T-cell (primary cell): ENCODE data around the gene WFDC8. TPM values are rescaled to one million over a fixed set of nuclear protein-coding genes. Genes with fewer than 3 reads are reported as not detected.

Experiments
- ATAC-seq, 4 experiments: fragments of 200-7000 bp in 3 of 4; fragments of 150-1000 bp in 1 of 4; cut with Tn5 transposase; replicated peaks in 1 of 4; 1 replicate in 3 of 4; 2 replicates in 1 of 4; pipeline ENCODE4 v1.10.0; 2021; ENCODE audit warnings: moderate library complexity in 3 of 4, mild to moderate bottlenecking in 2 of 4, moderate number of reproducible peaks in 1 of 4
- CTCF ChIA-PET, 2 donors: fragments of 300-600 bp; sonication (Branson Sonifier 250); formaldehyde crosslinking; loops; one replicate each; lab custom pipeline; 2022; ENCODE audit warnings: antibody characterized with exemption in 2 of 2; lab: Charles Lee
- POLR2A ChIA-PET, 2 donors: fragments of 300-600 bp; sonication (Branson Sonifier 250); formaldehyde crosslinking; loops; one replicate each; lab custom pipeline; 2022; ENCODE audit warnings: antibody characterized with exemption in 2 of 2; lab: Charles Lee
- DNase-seq, 35 experiments: peaks; one replicate each; pipeline versions ENCODE4 v3.0.0 to v3.0.0-alpha.2; 2013 to 2023
- H3K27ac ChIP-seq: one replicate; pipeline ENCODE4 v1.5.1; 2013; ENCODE audit warnings: low read length
- H3K27me3 ChIP-seq, 2 experiments: replicated peaks in 1 of 2; 1 replicate in 1 of 2; 2 replicates in 1 of 2; pipeline versions ENCODE4 v1.6.1 to v1.7.0; 2013; ENCODE audit warnings: low read length in 1 of 2, mixed read lengths in 1 of 2; ENCODE audit not compliant: control insufficient read depth in 2 of 2, insufficient read depth in 2 of 2; ENCODE audit errors: extremely low read depth in 1 of 2
- H3K36me3 ChIP-seq, 2 donors: 1 replicate in 1 of 2; 2 replicates in 1 of 2; pipeline versions ENCODE4 v1.6.1 to v1.7.0; 2013; ENCODE audit warnings: low read length in 1 of 2; ENCODE audit not compliant: control insufficient read depth in 2 of 2, insufficient read depth in 1 of 2; ENCODE audit errors: extremely low read depth in 1 of 2
- H3K4me1 ChIP-seq, 2 experiments: 1 replicate in 1 of 2; 2 replicates in 1 of 2; pipeline versions ENCODE4 v1.6.1 to v1.7.0; 2013; ENCODE audit warnings: low read length in 2 of 2, mixed read lengths in 1 of 2; ENCODE audit not compliant: insufficient read depth in 2 of 2, control insufficient read depth in 1 of 2; ENCODE audit errors: extremely low read depth in 1 of 2
- H3K4me3 ChIP-seq, 2 donors: 1 replicate in 1 of 2; 2 replicates in 1 of 2; pipeline versions ENCODE4 v1.5.1 to v1.7.0; 2013; ENCODE audit warnings: mild to moderate bottlenecking in 2 of 2, low read length in 1 of 2, moderate library complexity in 1 of 2; ENCODE audit not compliant: control insufficient read depth in 1 of 2; ENCODE audit errors: extremely low read depth in 1 of 2
- H3K9me3 ChIP-seq: 2 replicates; pipeline ENCODE4 v1.7.0; 2013
- H3K27ac Mint-ChIP-seq, 2 donors: one replicate each; pipeline ENCODE4 v1.8.0; 2020 to 2021; ENCODE audit warnings: mild to moderate bottlenecking in 2 of 2, mixed read lengths in 2 of 2
- H3K27me3 Mint-ChIP-seq, 2 donors: one replicate each; pipeline ENCODE4 v1.8.0; 2021 to 2022; ENCODE audit warnings: mixed read lengths in 2 of 2
- H3K36me3 Mint-ChIP-seq: one replicate; pipeline ENCODE4 v1.8.0; 2021; ENCODE audit warnings: mixed read lengths
- H3K4me1 Mint-ChIP-seq, 3 donors: one replicate each; pipeline ENCODE4 v1.8.0; 2020 to 2022; ENCODE audit warnings: mixed read lengths in 3 of 3, mild to moderate bottlenecking in 1 of 3
- H3K4me3 Mint-ChIP-seq, 3 donors: one replicate each; pipeline ENCODE4 v1.8.0; 2020 to 2022; ENCODE audit warnings: mild to moderate bottlenecking in 3 of 3, mixed read lengths in 3 of 3, moderate library complexity in 3 of 3
- H3K9me3 Mint-ChIP-seq, 3 donors: one replicate each; pipeline ENCODE4 v1.8.0; 2020 to 2022; ENCODE audit warnings: mixed read lengths in 3 of 3
- WGBS: methylation state at CpG from one replicate; pipeline ENCODE4 v1.1.5; 2013; ENCODE audit warnings: missing lambda C conversion rate; ENCODE audit not compliant: insufficient coverage; 5-methylcytosine and 5-hydroxymethylcytosine counted together
- total RNA-seq, 35 experiments: library from RNA in 6 of 35; stranded (reverse) in 6 of 35; fragments of 120-200 nt in 1 of 35; gene quantifications; one replicate each; pipeline versions ENCODE4 v1.2.1 to v1.2.4 and lab custom pipeline; 2013 to 2026

The WFDC8 gene
- total RNA-seq, 5 donors from 2014 or later (not counting 1 experiment from before 2014, with no cell fraction given): not detected

- Mint-ChIP-seq H3K27me3 (peaks cover 25 to 48% of the 10 kb centered on the region in 2 donors), H3K27ac (no peak overlapping the region), H3K4me3 (no peak overlapping the region)
These were observed 71.9 kb downstream of the WFDC8 start for GRCh38 chr20:45507011-45507820.

GRCh38 chr20:45506398-45506797 lies 72.7 kb downstream of the WFDC8 start:
- H3K36me3 Mint-ChIP-seq: no peaks in the 10 kb centered on the region
- H3K27ac Mint-ChIP-seq: no peak overlapping the region
- WGBS: no CpG with 5 or more reads among the region's 2 CpGs
- ChIA-PET CTCF (no interaction called here), POLR2A (no interaction called here)
- Histone ChIP-seq H3K27ac (no peak overlapping the region), H3K4me1 (no peaks in the 10 kb centered on the region), H3K27me3 (peaks cover 0 to 7% of the 10 kb centered on the region in 2 experiments), H3K36me3 (no peaks in the 10 kb centered on the region), H3K9me3 (no peaks in the 10 kb centered on the region), H3K4me3 (no peak overlapping the region)
- DNase-seq (no peak), ATAC-seq (no peak)
- H3K9me3 Mint-ChIP-seq: no peaks in the 10 kb centered on the region
- peaks cover 0 to 2% (median 0%) of the 10 kb centered on the region in 3 donors for H3K4me1 Mint-ChIP-seq
- no peak overlapping the region for H3K4me3 Mint-ChIP-seq
- H3K27me3 Mint-ChIP-seq: peaks cover 30 to 52% of the 10 kb centered on the region in 2 donors

More at GRCh38 chr20:45507011-45507820, 71.9 kb downstream of the WFDC8 start:
- Histone ChIP-seq H3K4me1 (no peaks in the 10 kb centered on the region), H3K36me3 (no peaks in the 10 kb centered on the region), H3K9me3 (no peaks in the 10 kb centered on the region), H3K27me3 (peaks cover 0 to 7% of the 10 kb centered on the region in 2 experiments), H3K4me3 (no peak overlapping the region), H3K27ac (no peak overlapping the region)
- 100% methylated on average over 3 of the region's 5 CpGs for WGBS
- Mint-ChIP-seq H3K36me3 (no peaks in the 10 kb centered on the region), H3K9me3 (no peaks in the 10 kb centered on the region), H3K4me1 (peaks cover 0 to 2% (median 0%) of the 10 kb centered on the region in 3 donors)
- DNase-seq: no peak
- ATAC-seq: no peak
- ChIA-PET POLR2A (no interaction called here), CTCF (no interaction called here)

GRCh38 chr20:45503403-45503802 lies 75.7 kb downstream of the WFDC8 start:
- H3K4me3 Mint-ChIP-seq: no peak overlapping the region
- no peak overlapping the region for H3K27ac Mint-ChIP-seq
- no peaks in the 10 kb centered on the region for H3K9me3 Mint-ChIP-seq
- H3K27me3 Mint-ChIP-seq: peaks cover 43 to 56% of the 10 kb centered on the region in 2 donors
- ChIA-PET CTCF (interaction anchor here in 1 of 2 donors (0.6 kb wide), 1 partner anchor 247 kb away, joined by 3 read pairs; no protein-coding TSS in a partner anchor), POLR2A (interaction anchor here (0.6 kb wide), 2 partner anchors 187 to 1549 kb away, joined by 3 read pairs; no protein-coding TSS in a partner anchor)
- ATAC-seq: no peak
- no peaks in the 10 kb centered on the region for H3K36me3 ChIP-seq
- no peak for DNase-seq
- no peaks in the 10 kb centered on the region for H3K36me3 Mint-ChIP-seq
- no peak overlapping the region for H3K4me3 ChIP-seq
- peaks cover 0 to 20% of the 10 kb centered on the region in 2 experiments for H3K27me3 ChIP-seq
- H3K9me3 ChIP-seq: no peaks in the 10 kb centered on the region
- no CpG with 5 or more reads among the region's 2 CpGs for WGBS
- H3K4me1 Mint-ChIP-seq: peaks cover 0 to 2% (median 0%) of the 10 kb centered on the region in 3 donors
- H3K4me1 ChIP-seq: no peaks in the 10 kb centered on the region
- no peak overlapping the region for H3K27ac ChIP-seq

- no peak for DNase-seq
- WGBS: no CpG with 5 or more reads among the region's 1 CpG
- CTCF ChIA-PET: interaction anchor here in 1 of 2 donors (0.6 kb wide), 1 partner anchor 1697 kb away, joined by 3 read pairs; no protein-coding TSS in a partner anchor
- no peaks in the 10 kb centered on the region for H3K9me3 ChIP-seq
- H3K27me3 ChIP-seq: peaks cover 2 to 22% of the 10 kb centered on the region in 2 experiments
- Mint-ChIP-seq H3K27ac (no peak overlapping the region), H3K4me3 (no peak overlapping the region), H3K27me3 (peaks cover 43 to 55% of the 10 kb centered on the region in 2 donors), H3K36me3 (no peaks in the 10 kb centered on the region), H3K9me3 (no peaks in the 10 kb centered on the region), H3K4me1 (peaks cover 0 to 2% (median 0%) of the 10 kb centered on the region in 3 donors)
- no peak for ATAC-seq
- no peaks in the 10 kb centered on the region for H3K36me3 ChIP-seq
- POLR2A ChIA-PET: interaction anchor here in 1 of 2 donors (0.6 kb wide), 1 partner anchor 133 kb away, joined by 5 read pairs; no protein-coding TSS in a partner anchor
- no peak overlapping the region for H3K4me3 ChIP-seq
- H3K27ac ChIP-seq: no peak overlapping the region
- no peaks in the 10 kb centered on the region for H3K4me1 ChIP-seq
These were observed 76.5 kb downstream of the WFDC8 start for GRCh38 chr20:45502561-45502960.

Other genes starting within 250 kb of the WFDC8 start
- gene SDC4, start 230.9 kb downstream of the WFDC8 start, total RNA-seq: 1 to 10 TPM in 4 of 5 donors, under 1 TPM in 1; 0.68 to 4.4 (median 3.5) TPM
- gene SYS1, start 216.1 kb downstream of the WFDC8 start, total RNA-seq: 10 to 100 TPM; 53.1 to 86.9 (median 58.2) TPM
- under 1 TPM in 3 of 5 donors, not detected in 2; 0.10 to 0.23 (median 0.16) TPM for gene TP53TG5, start 201.0 kb downstream of the WFDC8 start, total RNA-seq
- 10 to 100 TPM; 10.1 to 16.8 (median 14.8) TPM for gene DBNDD2, start 171.0 kb downstream of the WFDC8 start, total RNA-seq
- 100 to 1,000 TPM in 2 of 5 donors, 10 to 100 TPM in 3; 76.6 to 140 (median 79.4) TPM for gene PIGT, start 163.1 kb downstream of the WFDC8 start, total RNA-seq
- 1 to 10 TPM in 1 of 5 donors, under 1 TPM in 1, not detected in 3; 0.56 to 1.7 TPM for gene WFDC2, start 109.5 kb downstream of the WFDC8 start, total RNA-seq
- not detected for gene SPINT3, start 63.7 kb downstream of the WFDC8 start, total RNA-seq
- gene WFDC6, start 39.8 kb downstream of the WFDC8 start, total RNA-seq: not detected
- gene EPPIN, start 31.9 kb downstream of the WFDC8 start, total RNA-seq: not detected
- gene WFDC10A, start 50.5 kb upstream of the WFDC8 start, total RNA-seq: not detected
- not detected for gene WFDC9, start 52.0 kb upstream of the WFDC8 start, total RNA-seq
- not detected for gene WFDC11, start 91.0 kb upstream of the WFDC8 start, total RNA-seq
- gene WFDC13, start 122.8 kb upstream of the WFDC8 start, total RNA-seq: not detected
- gene WFDC10B, start 125.7 kb upstream of the WFDC8 start, total RNA-seq: not detected
- gene SPINT4, start 143.1 kb upstream of the WFDC8 start, total RNA-seq: not detected
- not detected for gene WFDC3, start 212.6 kb upstream of the WFDC8 start, total RNA-seq
- 10 to 100 TPM; 14.7 to 25.3 (median 20.5) TPM for gene DNTTIP1, start 212.7 kb upstream of the WFDC8 start, total RNA-seq
- 1 to 10 TPM in 3 of 5 donors, under 1 TPM in 2; 0.44 to 2.4 (median 1.2) TPM for gene UBE2C, start 233.4 kb upstream of the WFDC8 start, total RNA-seq
- 1 to 10 TPM in 1 of 5 donors, under 1 TPM in 3, not detected in 1; 0.41 to 1.3 (median 0.70) TPM for gene TNNC2, start 248.0 kb upstream of the WFDC8 start, total RNA-seq